ENCODE results near the gene TCF7L1. TPM values are rescaled to one million over a fixed set of nuclear protein-coding genes. Genes with fewer than 3 reads are reported as not detected.

The TCF7L1 gene
- total and polyA plus RNA-seq, 2 of the 13 experiments (the other 11 are each of a cell fraction or from before 2014, with no cell fraction given), result 0.04 to 0.15 TPM

GRCh38 chr2:85324639-85325465, 191.7 kb downstream of the TCF7L1 start (continued):
- no peak for TF ChIP-seq CHD2 (IDR thresholded peaks at IDR 0.05; ENCODE audit: low read depth, low read length)
- TF ChIP-seq ZBTB42 (CRISPR knock-in tag; IDR thresholded peaks at IDR 0.05), result no peak
- TF ChIP-seq SNAPC2 (CRISPR knock-in tag; IDR thresholded peaks at IDR 0.05), result peak; percentile 90; the same call in 1 of the 2 replicates
- TF ChIP-seq ZNF501 (CRISPR knock-in tag; IDR thresholded peaks at IDR 0.05), result no peak
- TF ChIP-seq HNRNPUL1 (IDR thresholded peaks at IDR 0.05; ENCODE audit: low read depth, low read length), result peak; percentile 67; the same call in 1 of the 2 replicates
- TF ChIP-seq ZNF512B (CRISPR knock-in tag; IDR thresholded peaks at IDR 0.05; ENCODE audit: borderline replicate concordance), result no peak
- TF ChIP-seq HOMEZ (CRISPR knock-in tag; IDR thresholded peaks at IDR 0.05; ENCODE audit: low read depth), result peak; percentile 86
- no peak for TF ChIP-seq KDM1A (CRISPR knock-in tag; IDR thresholded peaks at IDR 0.05)
- no peak for TF ChIP-seq E2F1 (CRISPR knock-in tag; IDR thresholded peaks at IDR 0.05)
- TF ChIP-seq NKX3-1 (CRISPR knock-in tag; IDR thresholded peaks at IDR 0.05), result no peak; the same call in 1 of the 2 replicates
- TF ChIP-seq ZFP41 (CRISPR knock-in tag; IDR thresholded peaks at IDR 0.05; ENCODE audit: borderline replicate concordance), result no peak
- TF ChIP-seq MTA1 (CRISPR knock-in tag; IDR thresholded peaks at IDR 0.05; ENCODE audit: borderline replicate concordance), result no peak; the same call in 1 of the 2 replicates
- no peak for TF ChIP-seq ZFYVE20 (CRISPR knock-in tag; IDR thresholded peaks at IDR 0.05; ENCODE audit: borderline replicate concordance, low read depth)
- no peak for TF ChIP-seq ZNF382 (CRISPR knock-in tag; IDR thresholded peaks at IDR 0.05; ENCODE audit: borderline replicate concordance)
- no peak for TF ChIP-seq MBNL3 (CRISPR knock-in tag; conservative IDR thresholded peaks at IDR 0.05)
- TF ChIP-seq ZNF788 (CRISPR knock-in tag; IDR thresholded peaks at IDR 0.05; ENCODE audit: borderline replicate concordance), result no peak
- TF ChIP-seq ZNF451 (CRISPR knock-in tag; IDR thresholded peaks at IDR 0.05), result no peak
- TF ChIP-seq SMARCE1 (IDR thresholded peaks at IDR 0.05; ENCODE audit: borderline replicate concordance), result no peak
- TF ChIP-seq KLF9 (CRISPR knock-in tag; IDR thresholded peaks at IDR 0.05; ENCODE audit: low read depth), result no peak; the same call in 1 of the 2 replicates
- peak; percentile 77 for TF ChIP-seq FOSL2 (CRISPR knock-in tag; IDR thresholded peaks at IDR 0.05)
- no peak for TF ChIP-seq ZFP37 (CRISPR knock-in tag; IDR thresholded peaks at IDR 0.05; ENCODE audit: borderline replicate concordance)
- TF ChIP-seq ZFP91 (CRISPR knock-in tag; IDR thresholded peaks at IDR 0.05; ENCODE audit: borderline replicate concordance), result no peak
- TF ChIP-seq SKI (IDR thresholded peaks at IDR 0.05; ENCODE audit: partially characterized antibody), result peak; percentile 95
- TF ChIP-seq ZNF124 (CRISPR knock-in tag; IDR thresholded peaks at IDR 0.05), result peak; percentile 44; the same call in 1 of the 2 replicates

Data from HepG2 (cell line).